IMR-90 (cell line): ENCODE results near the gene GPT2. TPM values are rescaled to one million over a fixed set of nuclear protein-coding genes. Genes with fewer than 3 reads are reported as not detected.

ENCODE experiments used
- ATAC-seq: fragments of 200-7000 bp; cut with Tn5 transposase; 2 replicates; pipeline ENCODE4 v1.9.1; 2020; ENCODE audit warnings: low read depth, mild to moderate bottlenecking, moderate library complexity
- BruUV-seq: library from RNA; stranded (reverse); fragments of 400-500 nt; replicated peaks from 2 replicates; lab custom pipeline; 2021; lab: Mats Ljungman, UMichigan
- CTCF ChIA-PET: fragments of 300-600 bp; formaldehyde crosslinking; extraction: SDS; loops from one replicate; lab custom pipeline; 2021; ENCODE audit warnings: antibody characterized with exemption; lab: Yijun Ruan, JAX
- POLR2A ChIA-PET: fragments of 300-600 bp; sonication (Branson Sonifier 250); formaldehyde crosslinking; loops from one replicate; lab custom pipeline; 2022; ENCODE audit warnings: antibody characterized with exemption; ENCODE audit not compliant: unreplicated experiment; lab: Charles Lee
- DNase-seq: peaks from one replicate; pipeline ENCODE4 v3.0.0; 2013
- H2AFZ ChIP-seq: replicated peaks from 2 replicates; pipeline ENCODE3; 2013; ENCODE audit warnings: low read length, mild to moderate bottlenecking; ENCODE audit not compliant: poor library complexity
- H2AK5ac ChIP-seq: 2 replicates; pipeline ENCODE4 v1.6.1; 2013; ENCODE audit warnings: low read depth, low read length, inconsistent platforms
- H2AK9ac ChIP-seq: replicated peaks from 2 replicates; pipeline ENCODE3; 2013; ENCODE audit warnings: mild to moderate bottlenecking, low read depth, low read length, moderate library complexity; ENCODE audit not compliant: poor library complexity
- H2BK120ac ChIP-seq: 2 replicates; pipeline ENCODE4 v1.6.1; 2013; ENCODE audit warnings: low read depth, low read length, inconsistent platforms
- H2BK15ac ChIP-seq: 3 replicates; pipeline ENCODE4 v1.6.1; 2013; ENCODE audit warnings: low read depth, low read length, inconsistent platforms
- H2BK20ac ChIP-seq: 2 replicates; pipeline ENCODE4 v1.6.1; 2013; ENCODE audit warnings: low read depth, mild to moderate bottlenecking, inconsistent platforms, low read length, moderate library complexity
- H2BK5ac ChIP-seq: 2 replicates; pipeline ENCODE4 v1.6.1; 2013; ENCODE audit warnings: mild to moderate bottlenecking, low read depth, low read length, inconsistent platforms; ENCODE audit not compliant: poor library complexity, severe bottlenecking
- H3K14ac ChIP-seq: replicated peaks from 2 replicates; pipeline ENCODE4 v1.6.1; 2013; ENCODE audit warnings: low read depth, low read length, inconsistent platforms
- H3K18ac ChIP-seq: 2 replicates; pipeline ENCODE4 v1.6.1; 2013; ENCODE audit warnings: low read depth, low read length, control low read depth
- H3K23ac ChIP-seq: 2 replicates; pipeline ENCODE4 v1.6.1; 2013; ENCODE audit warnings: low read depth, low read length, inconsistent platforms
- H3K27ac ChIP-seq: 2 replicates; pipeline ENCODE4 v1.5.1; 2013; ENCODE audit warnings: mild to moderate bottlenecking, control low read depth, low read length; ENCODE audit not compliant: insufficient read depth
- H3K27me3 ChIP-seq: 2 replicates; pipeline ENCODE4 v1.6.1; 2013; ENCODE audit warnings: low read length; ENCODE audit not compliant: control insufficient read depth, insufficient read depth
- H3K36me3 ChIP-seq: 2 replicates; pipeline ENCODE4 v1.6.1; 2013; ENCODE audit warnings: low read length, mixed read lengths; ENCODE audit not compliant: control insufficient read depth, insufficient read depth
- H3K4ac ChIP-seq: 2 replicates; pipeline ENCODE4 v1.6.1; 2013; ENCODE audit warnings: low read depth, low read length, inconsistent platforms
- H3K4me1 ChIP-seq: 2 replicates; pipeline ENCODE4 v1.6.1; 2013; ENCODE audit warnings: low read length, mixed read lengths; ENCODE audit not compliant: control insufficient read depth, insufficient read depth
- H3K4me2 ChIP-seq: 2 replicates; pipeline ENCODE4 v1.6.1; 2013; ENCODE audit warnings: low read depth, mild to moderate bottlenecking, control low read depth, low read length, moderate library complexity
- H3K4me3 ChIP-seq: 2 replicates; pipeline ENCODE4 v1.5.1; 2013; ENCODE audit warnings: low read depth, mild to moderate bottlenecking, control low read depth, low read length, moderate library complexity; ENCODE audit not compliant: insufficient read depth
- H3K56ac ChIP-seq: 2 replicates; pipeline ENCODE4 v1.6.1; 2013; ENCODE audit warnings: low read length, inconsistent platforms; ENCODE audit not compliant: insufficient read depth; ENCODE audit errors: extremely low read depth
- H3K79me1 ChIP-seq, 2 experiments: 2 replicates each; pipeline ENCODE4 v1.6.1; 2013; ENCODE audit warnings: low read length in 2 of 2, inconsistent platforms in 1 of 2, low read depth in 1 of 2
- H3K9ac ChIP-seq: 2 replicates; pipeline ENCODE4 v1.6.1; 2013; ENCODE audit warnings: low read depth, low read length, control low read depth
- H3K9me1 ChIP-seq: 2 replicates; pipeline ENCODE4 v1.6.1; 2013; ENCODE audit warnings: low read length, inconsistent platforms; ENCODE audit not compliant: insufficient read depth
- H3K9me3 ChIP-seq: 2 replicates; pipeline ENCODE4 v1.6.1; 2013; ENCODE audit warnings: low read length; ENCODE audit not compliant: control insufficient read depth, insufficient read depth
- H4K20me1 ChIP-seq: 2 replicates; pipeline ENCODE4 v1.6.1; 2013; ENCODE audit warnings: low read length, inconsistent platforms; ENCODE audit not compliant: insufficient read depth
- H4K5ac ChIP-seq: 2 replicates; pipeline ENCODE4 v1.6.1; 2013; ENCODE audit warnings: mild to moderate bottlenecking, low read depth, low read length, control low read depth
- H4K8ac ChIP-seq, 2 experiments: 2 replicates each; pipeline ENCODE4 v1.6.1; 2013; ENCODE audit warnings: low read depth in 2 of 2, low read length in 2 of 2, control low read depth in 1 of 2, inconsistent platforms in 1 of 2
- H4K91ac ChIP-seq: 2 replicates; pipeline ENCODE4 v1.6.1; 2013; ENCODE audit warnings: low read depth, low read length, inconsistent platforms; ENCODE audit not compliant: insufficient read depth
- BHLHE40 ChIP-seq: fragments of 150-350 bp; IDR thresholded peaks from 2 replicates; pipeline ENCODE4 v1.6.1; 2016; ENCODE audit warnings: mild to moderate bottlenecking, low read depth, low read length
- CEBPB ChIP-seq: IDR thresholded peaks from 2 replicates; pipeline ENCODE4 v1.6.1; 2012; ENCODE audit warnings: low read depth, low read length, improper control_type of control experiment
- CHD1 ChIP-seq: IDR thresholded peaks from 2 replicates; pipeline ENCODE4 v1.6.1; 2012; ENCODE audit warnings: low read depth, low read length, improper control_type of control experiment
- CTCF ChIP-seq: conservative IDR thresholded peaks from 2 replicates; pipeline ENCODE4 v1.5.1; 2012; ENCODE audit warnings: mild to moderate bottlenecking, low read depth, low read length, improper control_type of control experiment
- ELK1 ChIP-seq: fragments of 150-350 bp; IDR thresholded peaks from 2 replicates; pipeline ENCODE4 v1.6.1; 2016; ENCODE audit warnings: low read depth, mild to moderate bottlenecking, low read length, moderate library complexity, borderline replicate concordance
- FOS ChIP-seq: fragments of 150-350 bp; IDR thresholded peaks from 2 replicates; pipeline ENCODE4 v1.6.1; 2016; ENCODE audit warnings: low read depth, low read length
- MAFK ChIP-seq: IDR thresholded peaks from 2 replicates; pipeline ENCODE4 v1.6.1; 2012; ENCODE audit warnings: low read depth, low read length, improper control_type of control experiment
- MAZ ChIP-seq: IDR thresholded peaks from 2 replicates; pipeline ENCODE4 v1.6.1; 2012; ENCODE audit warnings: low read depth, mild to moderate bottlenecking, low read length, improper control_type of control experiment, moderate library complexity, borderline replicate concordance
- MXI1 ChIP-seq: IDR thresholded peaks from 2 replicates; pipeline ENCODE4 v1.6.1; 2012; ENCODE audit warnings: low read depth, mild to moderate bottlenecking, low read length, moderate library complexity, borderline replicate concordance
- NFE2L2 ChIP-seq: fragments of 150-350 bp; IDR thresholded peaks from 2 replicates; pipeline ENCODE4 v1.6.1; 2016; ENCODE audit warnings: low read depth, mild to moderate bottlenecking, low read length
- POLR2A ChIP-seq: IDR thresholded peaks from 2 replicates; pipeline ENCODE4 v1.6.1; 2012; ENCODE audit warnings: mild to moderate bottlenecking, low read depth, low read length
- RAD21 ChIP-seq: IDR thresholded peaks from 2 replicates; pipeline ENCODE4 v1.6.1; 2012; ENCODE audit warnings: low read length, improper control_type of control experiment
- RCOR1 ChIP-seq: IDR thresholded peaks from 2 replicates; pipeline ENCODE4 v1.6.1; 2012; ENCODE audit warnings: mild to moderate bottlenecking, low read length, improper control_type of control experiment; ENCODE audit not compliant: insufficient replicate concordance
- RFX5 ChIP-seq: IDR thresholded peaks from 2 replicates; pipeline ENCODE4 v1.8.0; 2012; ENCODE audit warnings: low read depth, mild to moderate bottlenecking, low read length, moderate library complexity
- SMC3 ChIP-seq: fragments of 150-350 bp; IDR thresholded peaks from 2 replicates; pipeline ENCODE4 v1.6.1; 2016; ENCODE audit warnings: low read depth, mild to moderate bottlenecking, antibody characterized with exemption, low read length, moderate library complexity
- WGBS, 2 experiments: methylation state at CpG; one replicate each; pipeline versions ENCODE4 v1.1.5 to v1.1.7; 2013; ENCODE audit warnings: missing lambda C conversion rate in 2 of 2; ENCODE audit not compliant: insufficient read length in 1 of 2; ENCODE audit errors: extremely low coverage in 2 of 2; 5-methylcytosine and 5-hydroxymethylcytosine counted together
- dilution Hi-C: fragments of 300-500 bp; cut with HindIII; formaldehyde crosslinking; loops from one replicate; pipeline ENCODE4 v1.14.3; 2018; ENCODE audit warnings: low sequenced_read_pairs; ENCODE audit not compliant: unreplicated experiment
- in situ Hi-C: fragments of 300-500 bp; cut with MboI; formaldehyde crosslinking; loops from 3 replicates; pipeline ENCODE4 v1.14.3; 2019; ENCODE audit warnings: low sequenced_read_pairs, inconsistent platforms, mixed read lengths
- intact Hi-C: fragments of 100-400 bp; cut with micrococcal nuclease; formaldehyde crosslinking; loops from 2 replicates; pipeline ENCODE4 v1.10.0; 2022
- polyA plus RNA-seq, 3 experiments: library from polyadenylated mRNA; depleted of rRNA; stranded (reverse); fragments of >200 nt; gene quantifications; 2 replicates each; pipeline ENCODE4 v1.2.3, GENCODE V29; 2012; ENCODE audit warnings: low replicate concordance in 1 of 3
- total RNA-seq: library from RNA; depleted of rRNA; stranded (reverse); fragments of >200 nt; gene quantifications from 2 replicates; pipeline ENCODE4 v1.2.3, GENCODE V29; 2012

GPT2 gene
- total and polyA plus RNA-seq, 2 of the 4 experiments (the other 2 are of a cell fraction) = 26.4 to 31.5 TPM

- Histone ChIP-seq H4K20me1 (peaks cover 32% of the 10 kb centered on the region), H3K4me1 (peaks cover 13% of the 10 kb centered on the region; the same call in 1 of the 2 replicates), H3K9me3 (no peaks in the 10 kb centered on the region), H2BK20ac (no peak overlapping the region), H2AK5ac (no peak overlapping the region), H3K4me2 (peak overlapping the region; percentile 98; the same call in 1 of the 2 replicates), H3K36me3 (peaks cover 7% of the 10 kb centered on the region; the same call in 1 of the 2 replicates), H3K4me3 (no peak overlapping the region), H3K27ac (peak overlapping the region; percentile 68; the same call in 1 of the 2 replicates), H3K18ac (no peak overlapping the region), H3K4ac (no peak overlapping the region), H2AFZ (no peak overlapping the region), H2BK120ac (no peak overlapping the region), H3K9ac (peak overlapping the region; percentile 65; the same call in 1 of the 2 replicates), H2BK15ac (no peak overlapping the region), H4K5ac (no peak overlapping the region), H3K14ac (no peak overlapping the region), H4K91ac (no peak overlapping the region), H2BK5ac (no peak overlapping the region), H4K8ac (peak overlapping the region in 1 of 2 experiments; percentile 10; a peak in 1 of 4 replicates), H3K9me1 (peaks cover 15% of the 10 kb centered on the region), H3K23ac (no peak overlapping the region), H2AK9ac (no peak overlapping the region), H3K27me3 (no peaks in the 10 kb centered on the region), H3K56ac (no peak overlapping the region), H3K79me1 (peaks cover 18 to 64% of the 10 kb centered on the region in 2 experiments)
- ATAC-seq (no peak), DNase-seq (no peak)
- no TSS peak for BruUV-seq
- dilution Hi-C loops (no loop called here), in situ Hi-C loops (no loop called here), intact Hi-C loops (loop anchor here (5.0 kb wide), 1 partner anchor 35 kb away; no protein-coding TSS in a partner anchor)
- no peak for TF ChIP-seq CEBPB
- no peak for TF ChIP-seq MAFK
- TF ChIP-seq RCOR1 = no peak
- TF ChIP-seq RAD21 = no peak
- no peak for TF ChIP-seq MAZ
- TF ChIP-seq ELK1 = no peak
- no peak for TF ChIP-seq FOS
- no peak for TF ChIP-seq POLR2A
- no peak for TF ChIP-seq CTCF
- TF ChIP-seq RFX5 = no peak
- no peak for TF ChIP-seq CHD1
- TF ChIP-seq SMC3 = no peak
- no peak for TF ChIP-seq NFE2L2
- no peak for TF ChIP-seq MXI1
- TF ChIP-seq BHLHE40 = no peak
- POLR2A ChIA-PET = no interaction called here
- CTCF ChIA-PET = interaction anchor here (0.9 kb wide), 2 partner anchors 19 to 21 kb away, joined by 3 read pairs; no protein-coding TSS in a partner anchor
- WGBS, 2 experiments = 90% methylated on average over 9 of the region's 16 CpGs; no CpG with 5 or more reads in 1 of the 2 experiments
These were observed 2.8 kb downstream of the GPT2 start for GRCh38 chr16:46886764-46887523.
